MCF 10A (cell line): ENCODE data around the gene TREML2. TPM values are rescaled to one million over a fixed set of nuclear protein-coding genes. Genes with fewer than 3 reads are reported as not detected.

Source experiments
- BruUV-seq: library from RNA; stranded (reverse); fragments of 400-500 nt; replicated peaks from 2 replicates; lab custom pipeline; 2021; lab: Mats Ljungman, UMichigan
- CTCF ChIA-PET: fragments of 300-600 bp; sonication (Branson Sonifier 250); formaldehyde crosslinking; extraction: SDS; loops from one replicate; lab custom pipeline; 2021; ENCODE audit warnings: antibody characterized with exemption, inconsistent platforms; lab: Yijun Ruan, JAX
- POLR2A ChIA-PET: fragments of 300-600, 350-650 bp; sonication (Branson Sonifier 250); formaldehyde crosslinking; extraction: SDS; loops from one replicate; lab custom pipeline; 2020; ENCODE audit warnings: antibody characterized with exemption, inconsistent platforms; lab: Yijun Ruan, JAX
- DNase-seq: peaks from one replicate; pipeline ENCODE4 v3.0.0-alpha.2; 2018; ENCODE audit not compliant: unreplicated experiment
- H3K27ac Mint-ChIP-seq: one replicate; pipeline ENCODE4 v1.8.0; 2022; ENCODE audit warnings: mild to moderate bottlenecking, low read depth, mixed read lengths; ENCODE audit not compliant: unreplicated experiment
- H3K27me3 Mint-ChIP-seq: one replicate; pipeline ENCODE4 v1.8.0; 2022; ENCODE audit warnings: mixed read lengths; ENCODE audit not compliant: insufficient read depth, unreplicated experiment
- H3K36me3 Mint-ChIP-seq: one replicate; pipeline ENCODE4 v1.8.0; 2022; ENCODE audit warnings: mild to moderate bottlenecking, moderate library complexity, mixed read lengths; ENCODE audit not compliant: insufficient read depth, unreplicated experiment
- H3K4me1 Mint-ChIP-seq: one replicate; pipeline ENCODE4 v1.8.0; 2022; ENCODE audit warnings: mixed read lengths; ENCODE audit not compliant: insufficient read depth, unreplicated experiment
- H3K4me3 Mint-ChIP-seq: one replicate; pipeline ENCODE4 v1.8.0; 2022; ENCODE audit warnings: mild to moderate bottlenecking, moderate library complexity, mixed read lengths; ENCODE audit not compliant: unreplicated experiment
- H3K9me3 Mint-ChIP-seq: one replicate; pipeline ENCODE4 v1.8.0; 2022; ENCODE audit warnings: mixed read lengths; ENCODE audit not compliant: unreplicated experiment
- intact Hi-C: fragments of 100-400 bp; cut with micrococcal nuclease; formaldehyde crosslinking; loops from 2 replicates; pipeline ENCODE4 v1.14.1; 2022
- total RNA-seq: library from RNA; stranded (reverse); gene quantifications from 2 replicates; pipeline ENCODE4 v1.2.3, GENCODE V29; 2022
- TF ChIP-seq, protein P1 (sequence below): fragments of 200-600 bp; IDR thresholded peaks from one replicate; pipeline ENCODE4 v1.8.0; 2022; ENCODE audit warnings: antibody characterized with exemption, mild to moderate bottlenecking; ENCODE audit not compliant: unreplicated experiment

Gene TREML2
- total RNA-seq, 1 experiment from 2014 or later: not detected

DNA sequence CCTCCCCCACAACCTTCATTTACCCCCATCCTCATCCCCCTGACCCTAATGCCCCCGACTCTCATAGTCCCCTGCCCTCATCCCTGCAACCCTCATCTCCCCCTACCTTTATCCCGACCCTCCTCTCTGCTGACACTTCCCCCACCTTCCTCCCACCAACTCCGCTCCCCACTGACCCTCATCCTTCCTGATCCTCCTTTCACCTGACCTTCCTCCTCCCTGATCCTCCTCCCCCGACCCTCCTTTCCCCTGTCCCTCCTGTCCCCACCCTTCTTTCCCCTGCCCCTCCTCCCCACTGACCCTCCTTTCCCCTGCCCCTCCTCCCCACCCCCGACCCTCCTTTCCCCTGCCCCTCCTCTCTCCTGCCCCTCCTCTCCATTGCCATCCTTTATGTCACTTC, 7.1 kb downstream of the TREML2 start:
- CTCF ChIA-PET: no interaction called here
- H3K4me3 Mint-ChIP-seq: no peak overlapping the region
- H3K9me3 Mint-ChIP-seq: peaks cover 7% of the 10 kb centered on the region
- H3K27me3 Mint-ChIP-seq: peaks cover 60% of the 10 kb centered on the region
- TF ChIP-seq, protein P1, sequence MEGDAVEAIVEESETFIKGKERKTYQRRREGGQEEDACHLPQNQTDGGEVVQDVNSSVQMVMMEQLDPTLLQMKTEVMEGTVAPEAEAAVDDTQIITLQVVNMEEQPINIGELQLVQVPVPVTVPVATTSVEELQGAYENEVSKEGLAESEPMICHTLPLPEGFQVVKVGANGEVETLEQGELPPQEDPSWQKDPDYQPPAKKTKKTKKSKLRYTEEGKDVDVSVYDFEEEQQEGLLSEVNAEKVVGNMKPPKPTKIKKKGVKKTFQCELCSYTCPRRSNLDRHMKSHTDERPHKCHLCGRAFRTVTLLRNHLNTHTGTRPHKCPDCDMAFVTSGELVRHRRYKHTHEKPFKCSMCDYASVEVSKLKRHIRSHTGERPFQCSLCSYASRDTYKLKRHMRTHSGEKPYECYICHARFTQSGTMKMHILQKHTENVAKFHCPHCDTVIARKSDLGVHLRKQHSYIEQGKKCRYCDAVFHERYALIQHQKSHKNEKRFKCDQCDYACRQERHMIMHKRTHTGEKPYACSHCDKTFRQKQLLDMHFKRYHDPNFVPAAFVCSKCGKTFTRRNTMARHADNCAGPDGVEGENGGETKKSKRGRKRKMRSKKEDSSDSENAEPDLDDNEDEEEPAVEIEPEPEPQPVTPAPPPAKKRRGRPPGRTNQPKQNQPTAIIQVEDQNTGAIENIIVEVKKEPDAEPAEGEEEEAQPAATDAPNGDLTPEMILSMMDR: no peak
- H3K36me3 Mint-ChIP-seq: no peaks in the 10 kb centered on the region
- H3K4me1 Mint-ChIP-seq: no peaks in the 10 kb centered on the region
- intact Hi-C loops: no loop called here
- no TSS peak for BruUV-seq
- no peak for DNase-seq
- no peak overlapping the region for H3K27ac Mint-ChIP-seq
- POLR2A ChIA-PET: no interaction called here

- ChIA-PET CTCF (no interaction called here), POLR2A (no interaction called here)
- TF ChIP-seq, protein P1: no peak
- Mint-ChIP-seq H3K36me3 (no peaks in the 10 kb centered on the region), H3K4me1 (no peaks in the 10 kb centered on the region), H3K9me3 (peaks cover 7% of the 10 kb centered on the region), H3K27me3 (peaks cover 60% of the 10 kb centered on the region), H3K4me3 (no peak overlapping the region), H3K27ac (no peak overlapping the region)
- intact Hi-C loops: no loop called here
- BruUV-seq: no TSS peak
- DNase-seq: no peak
Observed at GRCh38 chr6:41193171-41193734, 7.7 kb downstream of the TREML2 start.

DNA sequence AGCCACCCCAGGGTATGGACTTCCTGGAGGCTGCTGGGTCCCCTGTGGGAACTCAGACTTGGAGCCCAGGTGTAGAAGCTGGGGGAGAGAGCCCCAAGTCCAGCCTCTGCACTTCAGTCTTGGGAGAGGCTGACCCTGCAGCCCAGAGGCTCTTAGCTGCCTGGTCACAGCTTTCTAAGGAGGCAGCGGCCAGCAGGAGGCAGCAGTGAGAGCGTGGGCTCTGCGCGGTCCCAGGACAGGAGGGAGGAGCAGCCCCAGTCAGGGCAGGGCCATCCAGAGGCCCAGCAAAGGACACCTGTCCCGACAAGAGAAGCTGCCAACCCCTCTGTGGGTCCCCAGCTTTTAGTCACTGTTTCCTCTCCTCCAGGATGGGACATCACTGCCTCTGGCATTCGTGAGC, 9.4 kb downstream of the TREML2 start:
- H3K27ac Mint-ChIP-seq: no peak overlapping the region
- H3K4me3 Mint-ChIP-seq: no peak overlapping the region
- no peaks in the 10 kb centered on the region for H3K36me3 Mint-ChIP-seq
- H3K27me3 Mint-ChIP-seq: peaks cover 45% of the 10 kb centered on the region
- BruUV-seq: no TSS peak
- TF ChIP-seq, protein P1: no peak
- DNase-seq: peak; percentile 40
- peaks cover 7% of the 10 kb centered on the region for H3K9me3 Mint-ChIP-seq
- intact Hi-C loops: no loop called here
- CTCF ChIA-PET: interaction anchor here (1.1 kb wide), 1 partner anchor 9 kb away, joined by 3 read pairs; no protein-coding TSS in a partner anchor
- POLR2A ChIA-PET: no interaction called here
- no peaks in the 10 kb centered on the region for H3K4me1 Mint-ChIP-seq

GRCh38 chr6:41190791-41191190, 10.2 kb downstream of the TREML2 start:
- CTCF ChIA-PET: interaction anchor here (0.5 to 0.7 kb wide), 3 partner anchors 22 to 1537 kb away, joined by 3 to 4 read pairs (median 3); no protein-coding TSS in a partner anchor
- intact Hi-C loops: no loop called here
- no peaks in the 10 kb centered on the region for H3K4me1 Mint-ChIP-seq
- no peak for DNase-seq
- peaks cover 39% of the 10 kb centered on the region for H3K27me3 Mint-ChIP-seq
- H3K36me3 Mint-ChIP-seq: no peaks in the 10 kb centered on the region
- no peak overlapping the region for H3K4me3 Mint-ChIP-seq
- POLR2A ChIA-PET: interaction anchor here (0.6 kb wide), 1 partner anchor 751 kb away, joined by 3 read pairs; the partner anchor contains the start of gene CCND3
- H3K27ac Mint-ChIP-seq: no peak overlapping the region
- no TSS peak for BruUV-seq
- TF ChIP-seq, protein P1: no peak
- peaks cover 7% of the 10 kb centered on the region for H3K9me3 Mint-ChIP-seq
